Frontal cortex (tissue), 4 donors: Measurements from ENCODE around the gene SERPINC1. TPM values are rescaled to one million over a fixed set of nuclear protein-coding genes. Genes with fewer than 3 reads are reported as not detected.
"Not testable (repeated sequence)": the region's sequence is repeated elsewhere in the genome, so short reads cannot be mapped to it uniquely, and the experiment has no call there.

Experiments
- DNase-seq, 2 donors: peaks; one replicate each; pipeline ENCODE4 v3.0.0; 2012; ENCODE audit warnings: low spot score in 2 of 2
- FAIRE-seq: peaks from 2 replicates; lab custom pipeline; 2012; peaks lifted over from hg19 to GRCh38; lab: Jason Lieb, UNC
- total RNA-seq: library from RNA; depleted of rRNA; stranded (reverse); fragments of >200 nt; gene quantifications from one replicate; pipeline ENCODE4 v1.2.3, GENCODE V29; 2014
- donor health status: control.
- donor health status: control.
- donor health status: control.

Gene SERPINC1
- total RNA-seq, result not detected

DNA sequence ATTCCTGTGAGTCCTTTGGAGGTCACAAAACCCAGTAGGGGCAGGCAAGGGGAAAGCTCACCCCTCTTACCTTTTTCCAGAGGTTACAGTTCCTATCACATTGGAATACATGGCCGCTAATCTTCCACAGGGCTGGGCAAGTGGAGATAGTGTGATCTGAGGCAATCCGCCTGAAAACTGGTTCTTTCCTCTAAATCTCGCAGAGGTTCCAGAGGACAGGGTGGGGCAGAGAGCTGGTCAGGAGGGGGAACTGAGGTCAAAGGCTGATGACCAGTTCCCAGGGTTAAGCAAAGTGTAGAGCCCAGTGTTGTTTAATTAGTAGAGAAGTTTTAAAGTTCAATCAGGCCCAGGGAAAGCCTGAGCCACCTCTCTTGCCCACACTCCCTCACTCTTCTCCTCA, at the start of gene SERPINC1:
SERPINC1 (minus strand) TSS at position 179 of the 400 bp plus-strand sequence; CDS start at position 111, 68 bp downstream.
- no peak for FAIRE-seq
- no peak for DNase-seq

DNA sequence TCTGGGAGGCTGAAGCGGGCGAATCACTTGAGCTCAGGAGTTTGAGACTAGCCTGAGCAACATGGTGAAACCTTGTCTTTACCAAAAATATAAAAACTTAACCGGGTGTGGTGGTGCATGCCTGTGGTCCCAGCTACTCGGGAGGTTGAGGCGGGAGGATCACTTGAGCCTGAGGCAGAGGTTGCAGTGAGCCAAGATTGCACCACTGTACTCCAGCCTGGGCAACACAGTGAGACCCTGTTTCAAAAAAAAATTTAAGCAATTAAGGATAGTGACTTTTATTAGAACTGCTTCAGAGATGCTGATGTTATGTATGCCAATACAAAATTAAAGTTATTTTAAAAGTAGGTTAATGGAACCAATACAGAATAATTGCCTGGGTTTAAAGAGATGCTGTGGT, 48.8 kb upstream of the SERPINC1 start:
- not testable (repeated sequence) for FAIRE-seq, DNase-seq

GRCh38 chr1:173963477-173963876, 46.4 kb upstream of the SERPINC1 start:
- no peak for DNase-seq
- no peak for FAIRE-seq

GRCh38 chr1:173960625-173961024, 43.5 kb upstream of the SERPINC1 start:
- DNase-seq (no peak), FAIRE-seq (no peak)

- FAIRE-seq, result no peak
Observed at GRCh38 chr1:173954179-173954578, 37.1 kb upstream of the SERPINC1 start.

GRCh38 chr1:173948594-173948993, 31.5 kb upstream of the SERPINC1 start:
- DNase-seq (no peak), FAIRE-seq (no peak)

More at GRCh38 chr1:173954179-173954578, 37.1 kb upstream of the SERPINC1 start:
- DNase-seq, result no peak

- FAIRE-seq (no peak), DNase-seq (no peak)
Observed at GRCh38 chr1:173946380-173946921, 29.3 kb upstream of the SERPINC1 start.

DNA sequence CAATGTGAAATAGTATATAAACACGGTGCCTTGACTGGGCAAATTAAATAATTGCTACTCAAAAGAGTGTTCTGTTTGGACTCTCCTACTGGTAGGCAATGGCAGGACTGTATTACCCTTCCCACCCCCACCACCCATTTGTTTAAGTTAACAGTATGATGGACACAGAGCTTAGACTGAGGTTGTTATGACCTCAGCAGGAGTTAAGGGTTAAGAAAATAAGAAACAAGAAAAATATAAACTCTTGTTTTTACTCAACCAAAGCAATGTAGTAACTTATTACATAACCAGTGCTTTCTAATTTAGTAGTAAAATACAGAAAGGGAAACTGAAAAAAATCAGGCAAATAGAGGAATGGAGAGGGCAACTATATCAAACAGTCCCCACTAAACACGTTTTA, 19.9 kb upstream of the SERPINC1 start:
- no peak for FAIRE-seq
- DNase-seq, result no peak

GRCh38 chr1:173934440-173934839, 17.3 kb upstream of the SERPINC1 start:
- DNase-seq (no peak), FAIRE-seq (no peak)

GRCh38 chr1:173930541-173930940, 13.4 kb upstream of the SERPINC1 start:
- not testable (repeated sequence) for DNase-seq, FAIRE-seq

DNA sequence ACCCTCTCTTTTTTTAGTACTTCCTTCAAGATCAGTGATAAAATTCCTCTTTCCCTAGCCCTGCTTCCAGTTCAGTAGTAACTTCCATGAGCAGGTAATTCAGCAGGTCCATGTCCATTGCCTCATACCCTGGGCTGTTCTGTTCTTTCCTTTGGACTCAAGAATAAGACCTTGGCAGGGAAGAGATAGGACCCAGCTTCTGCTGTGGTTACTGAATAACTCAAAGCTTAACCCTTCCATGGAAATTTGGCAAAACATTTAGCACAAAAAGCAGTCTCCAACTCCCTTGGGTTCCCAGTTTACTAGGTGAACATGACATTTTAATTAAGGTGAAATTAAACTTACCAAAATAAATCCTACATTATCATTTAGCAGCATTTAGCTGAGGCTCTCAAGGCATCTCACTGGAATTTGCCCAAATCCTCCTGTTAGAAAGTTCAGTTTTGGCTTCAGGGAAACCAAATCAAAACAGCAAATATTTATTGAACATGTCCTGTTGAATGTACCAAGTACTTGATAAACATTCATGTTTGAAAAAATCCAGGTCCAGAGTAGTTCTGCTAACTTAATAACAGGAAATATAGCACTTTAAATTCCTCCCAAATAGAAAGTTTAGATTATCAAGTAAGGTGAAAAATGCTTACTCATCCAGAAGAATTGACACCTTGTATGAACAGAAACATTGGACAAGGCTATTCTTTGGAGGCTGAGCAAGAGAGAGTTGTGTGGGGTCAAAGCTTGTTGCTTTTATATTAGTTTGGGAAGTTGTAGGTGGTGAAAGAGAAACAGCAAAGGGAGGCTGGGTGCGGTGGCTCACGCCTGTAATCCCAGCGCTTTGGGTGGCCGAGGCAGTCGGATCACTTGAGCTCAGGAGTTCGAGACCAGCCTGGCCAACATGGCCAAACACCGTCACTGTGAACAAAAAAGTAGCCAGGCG, 8.4 kb upstream of the SERPINC1 start:
- DNase-seq, result no peak
- no peak for FAIRE-seq

GRCh38 chr1:173920861-173921260, 3.7 kb upstream of the SERPINC1 start:
- FAIRE-seq, result no peak

DNA sequence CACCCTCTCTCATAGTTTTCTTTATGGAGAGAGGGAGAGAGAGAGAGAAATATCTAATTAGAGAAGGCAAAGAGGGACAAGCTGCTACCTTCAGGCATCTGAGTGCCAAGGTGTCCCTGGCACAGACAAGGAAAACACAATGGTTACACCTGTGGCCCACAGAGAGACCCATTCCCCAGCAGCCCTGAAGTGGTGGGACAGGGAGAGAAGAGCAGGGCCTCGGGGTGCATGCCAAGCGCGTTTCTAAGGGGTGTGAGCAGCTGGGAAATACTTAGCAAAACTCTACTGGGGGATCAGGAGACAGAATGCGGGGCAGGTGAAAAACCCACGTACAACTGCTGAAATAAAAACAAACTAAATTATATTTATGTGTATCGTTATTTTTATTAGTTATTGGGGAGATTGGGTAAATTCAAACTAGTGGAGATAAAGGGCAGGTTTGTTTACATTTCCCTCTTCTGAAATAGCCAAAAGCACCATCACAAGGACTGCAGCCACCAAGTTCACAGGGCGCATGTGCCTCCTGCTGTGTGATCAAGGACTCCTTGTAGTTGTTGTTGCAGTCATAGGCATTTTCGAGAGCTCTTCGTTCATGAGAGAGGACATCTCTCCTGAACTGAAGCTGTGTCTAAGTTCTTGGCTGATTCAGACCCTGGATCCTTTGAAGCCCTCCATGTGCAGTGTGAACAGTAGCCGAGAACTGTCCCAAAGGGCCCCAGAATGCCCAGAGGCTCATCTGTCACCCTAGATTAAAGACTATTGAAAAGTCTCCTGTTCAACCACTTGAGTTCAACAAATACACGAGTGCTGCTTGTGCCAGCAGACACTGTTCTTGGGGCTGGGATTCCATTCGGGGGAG, 737 bp upstream of the SERPINC1 start:
- FAIRE-seq (no peak), DNase-seq (no peak)

More at GRCh38 chr1:173920861-173921260, 3.7 kb upstream of the SERPINC1 start:
- DNase-seq, result no peak

- no peak for DNase-seq
- no peak for FAIRE-seq
Observed at GRCh38 chr1:173916667-173917066, 460 bp downstream of the SERPINC1 start.

GRCh38 chr1:173915596-173915995, 1.5 kb downstream of the SERPINC1 start:
- DNase-seq, result no peak
- no peak for FAIRE-seq

- FAIRE-seq (no peak), DNase-seq (no peak)
Observed at GRCh38 chr1:173914366-173914871, 2.7 kb downstream of the SERPINC1 start.

DNA sequence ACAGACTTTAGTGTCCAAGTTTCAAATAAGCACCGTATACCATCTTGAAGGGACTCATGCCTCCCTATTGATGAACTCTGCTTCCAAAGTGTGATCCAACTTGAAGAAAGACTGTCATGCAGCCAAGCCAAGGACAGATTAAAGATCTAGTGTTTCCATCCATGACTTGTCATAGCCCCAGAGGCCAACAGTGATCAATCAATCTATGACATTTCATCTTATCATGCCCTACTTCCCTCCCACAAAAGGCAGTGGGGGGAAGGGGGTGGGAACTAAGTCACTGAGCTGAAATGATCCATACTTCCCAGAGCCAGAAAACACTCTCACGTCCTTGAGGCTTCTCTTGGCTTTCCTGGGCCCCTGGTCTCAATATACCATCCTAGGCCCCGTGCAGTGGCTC, 4.0 kb downstream of the SERPINC1 start:
- DNase-seq (no peak), FAIRE-seq (no peak)

- no peak for FAIRE-seq
Observed at GRCh38 chr1:173903827-173904531, 13.1 kb downstream of the SERPINC1 start.

DNA sequence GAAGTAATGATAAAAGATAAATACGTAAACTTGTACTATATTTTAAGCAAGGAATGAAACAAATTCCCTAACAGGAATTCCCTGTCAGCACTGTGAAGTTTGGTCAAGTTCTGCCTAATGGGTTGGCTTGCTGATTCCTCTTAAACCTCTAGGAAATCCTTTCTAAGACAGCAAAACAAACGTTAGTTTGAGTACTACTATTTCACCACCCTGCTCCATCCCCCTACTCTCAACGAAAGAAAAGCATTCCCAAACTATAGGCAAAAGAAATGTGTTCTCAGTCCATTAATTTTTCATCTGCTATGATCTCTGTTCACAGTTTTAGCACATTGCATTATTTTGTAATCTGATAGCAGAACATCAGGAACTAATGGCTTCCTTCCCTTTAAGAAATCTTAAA, 16.1 kb downstream of the SERPINC1 start:
- DNase-seq, result no peak
- no peak for FAIRE-seq

More at GRCh38 chr1:173903827-173904531, 13.1 kb downstream of the SERPINC1 start:
- no peak for DNase-seq
